Liver (tissue), 9 donors: ENCODE results near the gene DHX35. TPM values are rescaled to one million over a fixed set of nuclear protein-coding genes. Genes with fewer than 3 reads are reported as not detected.

Source experiments
- DNase-seq: peaks from one replicate; pipeline ENCODE4 v3.0.0-alpha.2; 2017; ENCODE audit warnings: low spot score
- H3K27ac ChIP-seq, 2 donors: one replicate each; pipeline ENCODE4 v1.7.0; 2013; ENCODE audit warnings: inconsistent platforms in 2 of 2, low read length in 2 of 2, control low read depth in 1 of 2, low read depth in 1 of 2, mild to moderate bottlenecking in 1 of 2
- H3K27me3 ChIP-seq, 4 donors: one replicate each; pipeline versions ENCODE4 v1.6.1 to v1.7.0; 2013; ENCODE audit warnings: low read length in 3 of 4, inconsistent platforms in 1 of 4, mild to moderate bottlenecking in 1 of 4, moderate library complexity in 1 of 4; ENCODE audit not compliant: control insufficient read depth in 4 of 4, insufficient read depth in 4 of 4
- H3K36me3 ChIP-seq, 4 donors: one replicate each; pipeline versions ENCODE4 v1.6.1 to v1.7.0; 2013; ENCODE audit warnings: low read length in 3 of 4, mild to moderate bottlenecking in 3 of 4, low read depth in 1 of 4, moderate library complexity in 1 of 4; ENCODE audit not compliant: control insufficient read depth in 4 of 4, insufficient read depth in 3 of 4
- H3K4me1 ChIP-seq, 4 donors: one replicate each; pipeline versions ENCODE4 v1.6.1 to v1.7.0; 2013; ENCODE audit warnings: low read length in 3 of 4, mild to moderate bottlenecking in 3 of 4, moderate library complexity in 1 of 4; ENCODE audit not compliant: control insufficient read depth in 4 of 4, insufficient read depth in 4 of 4
- H3K4me3 ChIP-seq, 3 donors: one replicate each; pipeline versions ENCODE4 v1.6.1 to v1.7.0; 2013; ENCODE audit warnings: low read length in 3 of 3, control low read depth in 1 of 3, low read depth in 1 of 3, mild to moderate bottlenecking in 1 of 3
- H3K9ac ChIP-seq, 2 donors: one replicate each; pipeline ENCODE4 v1.7.0; 2013; ENCODE audit warnings: low read length in 2 of 2, mild to moderate bottlenecking in 2 of 2, moderate library complexity in 2 of 2, control low read depth in 1 of 2, low read depth in 1 of 2
- H3K9me3 ChIP-seq, 4 donors: one replicate each; pipeline versions ENCODE4 v1.6.1 to v1.7.0; 2013; ENCODE audit warnings: low read length in 3 of 4; ENCODE audit not compliant: control insufficient read depth in 4 of 4
- EGR1 ChIP-seq, 2 donors: IDR thresholded peaks; 2 replicates each; pipeline ENCODE4 v1.6.1; 2016 to 2018; ENCODE audit warnings: antibody characterized with exemption in 2 of 2, low read depth in 2 of 2
- FOXA1 ChIP-seq: IDR thresholded peaks from 2 replicates; pipeline ENCODE4 v1.6.1; 2016; ENCODE audit warnings: antibody characterized with exemption
- FOXA2 ChIP-seq: IDR thresholded peaks from 2 replicates; pipeline ENCODE4 v1.6.1; 2016; ENCODE audit warnings: antibody characterized with exemption
- GABPA ChIP-seq, 2 donors: IDR thresholded peaks in 1 of 2; conservative IDR thresholded peaks in 1 of 2; 2 replicates each; pipeline ENCODE4 v1.6.1; 2016; ENCODE audit warnings: antibody characterized with exemption in 2 of 2, mild to moderate bottlenecking in 1 of 2, moderate library complexity in 1 of 2
- HNF4A ChIP-seq, 2 donors: conservative IDR thresholded peaks; 2 replicates each; pipeline ENCODE4 v1.6.1; 2016; ENCODE audit warnings: antibody characterized with exemption in 2 of 2, mild to moderate bottlenecking in 2 of 2
- HNF4G ChIP-seq: IDR thresholded peaks from 2 replicates; pipeline ENCODE4 v1.6.1; 2016; ENCODE audit warnings: antibody characterized with exemption
- JUND ChIP-seq, 2 donors: IDR thresholded peaks; 2 replicates each; pipeline ENCODE4 v1.6.1; 2016; ENCODE audit warnings: antibody characterized with exemption in 2 of 2
- NR2F2 ChIP-seq: IDR thresholded peaks from 2 replicates; pipeline ENCODE4 v1.6.1; 2016; ENCODE audit warnings: antibody characterized with exemption
- RAD21 ChIP-seq, 2 donors: IDR thresholded peaks; 2 replicates each; pipeline ENCODE4 v1.6.1; 2016; ENCODE audit warnings: antibody characterized with exemption in 2 of 2, mild to moderate bottlenecking in 2 of 2
- SP1 ChIP-seq: IDR thresholded peaks from 2 replicates; pipeline ENCODE4 v1.6.1; 2018; ENCODE audit warnings: antibody characterized with exemption, mild to moderate bottlenecking
- YY1 ChIP-seq: IDR thresholded peaks from 2 replicates; pipeline ENCODE4 v1.6.1; 2016; ENCODE audit warnings: antibody characterized with exemption, mild to moderate bottlenecking
- WGBS: extraction: QIAGEN DNeasy Blood & Tissue Kit; methylation state at CpG from one replicate; pipeline ENCODE4 v1.1.7; 2013; 5-methylcytosine and 5-hydroxymethylcytosine counted together
- polyA plus RNA-seq, 2 donors: library from polyadenylated mRNA; stranded (reverse) in 1 of 2; unstranded in 1 of 2; fragments of 200-250 nt in 1 of 2; fragments of >200 nt in 1 of 2; fragmentation: Nextera tagmentation in 1 of 2; extraction: Ambion mirVana in 1 of 2; gene quantifications; one replicate each; pipeline versions ENCODE4 v1.2.1 to v1.2.3, GENCODE V29; 2013 to 2015
- total RNA-seq, 2 donors: library from RNA; depleted of rRNA; stranded (reverse); fragments of >200 nt; gene quantifications; one replicate each; pipeline ENCODE4 v1.2.3, GENCODE V29; 2014
- TF ChIP-seq, protein P1 (sequence below): IDR thresholded peaks from 2 replicates; pipeline ENCODE4 v1.6.1; 2016; ENCODE audit warnings: antibody characterized with exemption
- TF ChIP-seq, protein P2 (sequence below): fragments of 150-350 bp; IDR thresholded peaks from 2 replicates; pipeline ENCODE4 v1.5.1; 2017; ENCODE audit warnings: improper control_type of control experiment, low read depth, low read length; ENCODE audit not compliant: missing input control
- TF ChIP-seq, protein P3 (sequence below): IDR thresholded peaks from 2 replicates; pipeline ENCODE4 v1.6.1; 2016; ENCODE audit warnings: antibody characterized with exemption
- TF ChIP-seq, protein P4 (sequence below): IDR thresholded peaks from 2 replicates; pipeline ENCODE4 v1.6.1; 2016; ENCODE audit warnings: antibody characterized with exemption
- TF ChIP-seq, protein P5 (sequence below): IDR thresholded peaks from 2 replicates; pipeline ENCODE4 v1.6.1; 2016; ENCODE audit warnings: antibody characterized with exemption, mild to moderate bottlenecking
- donor health status: healthy.
- donor health status: healthy.
- donor health status: healthy.
- donor health status: healthy.
- donor health status: healthy.

DHX35 gene
- total and polyA plus RNA-seq, 4 donors, result 2.7 to 10.6 (median 4.8) TPM

DNA sequence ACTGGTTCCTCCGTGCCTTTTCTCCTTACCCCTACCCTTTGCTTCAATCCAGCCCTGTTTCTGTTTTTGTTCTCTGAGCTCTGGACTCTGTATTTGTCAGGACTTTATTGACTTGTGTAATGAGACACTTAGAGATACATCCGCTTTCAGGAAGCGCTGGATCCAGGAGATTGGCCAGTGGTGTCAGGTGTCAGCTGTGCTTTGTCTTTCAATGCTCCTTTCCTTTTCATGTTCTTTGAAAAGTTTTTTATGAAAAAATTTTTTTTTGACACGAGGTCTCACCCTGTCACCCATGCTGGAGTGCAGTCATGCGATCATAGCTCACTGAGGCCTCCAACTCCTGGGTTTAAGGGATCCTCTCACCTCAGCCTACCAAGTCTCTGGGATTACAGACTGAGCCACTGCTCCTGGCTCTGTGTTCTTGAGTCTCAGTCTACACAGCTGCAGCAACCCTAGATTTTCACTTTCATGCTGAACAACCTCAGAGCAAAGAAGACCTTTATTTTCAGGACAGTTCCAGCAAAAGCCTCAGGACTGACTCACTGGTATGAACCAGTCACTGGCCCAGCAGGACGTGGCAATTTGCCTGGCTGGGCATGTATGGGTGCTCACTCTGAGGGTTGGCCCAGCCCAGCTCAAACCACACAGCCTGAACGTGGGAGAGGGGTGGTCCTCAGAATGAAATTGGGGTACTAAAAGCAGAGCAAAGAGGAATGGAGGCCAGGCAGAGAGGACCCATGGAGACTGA, 108.5 kb downstream of the DHX35 start:
- no peaks in the 10 kb centered on the region for H3K27me3 ChIP-seq
- no peaks in the 10 kb centered on the region for H3K4me1 ChIP-seq
- H3K9me3 ChIP-seq, result peaks cover 0 to 5% (median under 1%) of the 10 kb centered on the region in 4 donors
- no peak overlapping the region for H3K27ac ChIP-seq
- H3K36me3 ChIP-seq, result no peaks in the 10 kb centered on the region
- no peak overlapping the region for H3K4me3 ChIP-seq
- H3K9ac ChIP-seq, result no peak overlapping the region
- DNase-seq, result no peak
- TF ChIP-seq NR2F2 (no peak), RAD21 (IDR thresholded peaks at IDR 0.05) (no peak), EGR1 (IDR thresholded peaks at IDR 0.05; ENCODE audit: low read depth in 2 of 2) (no peak), SP1 (no peak), FOXA2 (no peak), YY1 (no peak), HNF4A (conservative IDR thresholded peaks at IDR 0.05) (no peak)
- TF ChIP-seq, protein P1, sequence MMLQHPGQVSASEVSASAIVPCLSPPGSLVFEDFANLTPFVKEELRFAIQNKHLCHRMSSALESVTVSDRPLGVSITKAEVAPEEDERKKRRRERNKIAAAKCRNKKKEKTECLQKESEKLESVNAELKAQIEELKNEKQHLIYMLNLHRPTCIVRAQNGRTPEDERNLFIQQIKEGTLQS, result no peak
- TF ChIP-seq, protein P2, sequence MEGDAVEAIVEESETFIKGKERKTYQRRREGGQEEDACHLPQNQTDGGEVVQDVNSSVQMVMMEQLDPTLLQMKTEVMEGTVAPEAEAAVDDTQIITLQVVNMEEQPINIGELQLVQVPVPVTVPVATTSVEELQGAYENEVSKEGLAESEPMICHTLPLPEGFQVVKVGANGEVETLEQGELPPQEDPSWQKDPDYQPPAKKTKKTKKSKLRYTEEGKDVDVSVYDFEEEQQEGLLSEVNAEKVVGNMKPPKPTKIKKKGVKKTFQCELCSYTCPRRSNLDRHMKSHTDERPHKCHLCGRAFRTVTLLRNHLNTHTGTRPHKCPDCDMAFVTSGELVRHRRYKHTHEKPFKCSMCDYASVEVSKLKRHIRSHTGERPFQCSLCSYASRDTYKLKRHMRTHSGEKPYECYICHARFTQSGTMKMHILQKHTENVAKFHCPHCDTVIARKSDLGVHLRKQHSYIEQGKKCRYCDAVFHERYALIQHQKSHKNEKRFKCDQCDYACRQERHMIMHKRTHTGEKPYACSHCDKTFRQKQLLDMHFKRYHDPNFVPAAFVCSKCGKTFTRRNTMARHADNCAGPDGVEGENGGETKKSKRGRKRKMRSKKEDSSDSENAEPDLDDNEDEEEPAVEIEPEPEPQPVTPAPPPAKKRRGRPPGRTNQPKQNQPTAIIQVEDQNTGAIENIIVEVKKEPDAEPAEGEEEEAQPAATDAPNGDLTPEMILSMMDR, result no peak
- TF ChIP-seq, protein P3, sequence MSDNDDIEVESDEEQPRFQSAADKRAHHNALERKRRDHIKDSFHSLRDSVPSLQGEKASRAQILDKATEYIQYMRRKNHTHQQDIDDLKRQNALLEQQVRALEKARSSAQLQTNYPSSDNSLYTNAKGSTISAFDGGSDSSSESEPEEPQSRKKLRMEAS, result no peak
- TF ChIP-seq, protein P4, sequence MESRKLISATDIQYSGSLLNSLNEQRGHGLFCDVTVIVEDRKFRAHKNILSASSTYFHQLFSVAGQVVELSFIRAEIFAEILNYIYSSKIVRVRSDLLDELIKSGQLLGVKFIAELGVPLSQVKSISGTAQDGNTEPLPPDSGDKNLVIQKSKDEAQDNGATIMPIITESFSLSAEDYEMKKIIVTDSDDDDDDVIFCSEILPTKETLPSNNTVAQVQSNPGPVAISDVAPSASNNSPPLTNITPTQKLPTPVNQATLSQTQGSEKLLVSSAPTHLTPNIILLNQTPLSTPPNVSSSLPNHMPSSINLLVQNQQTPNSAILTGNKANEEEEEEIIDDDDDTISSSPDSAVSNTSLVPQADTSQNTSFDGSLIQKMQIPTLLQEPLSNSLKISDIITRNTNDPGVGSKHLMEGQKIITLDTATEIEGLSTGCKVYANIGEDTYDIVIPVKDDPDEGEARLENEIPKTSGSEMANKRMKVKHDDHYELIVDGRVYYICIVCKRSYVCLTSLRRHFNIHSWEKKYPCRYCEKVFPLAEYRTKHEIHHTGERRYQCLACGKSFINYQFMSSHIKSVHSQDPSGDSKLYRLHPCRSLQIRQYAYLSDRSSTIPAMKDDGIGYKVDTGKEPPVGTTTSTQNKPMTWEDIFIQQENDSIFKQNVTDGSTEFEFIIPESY, result no peak
- TF ChIP-seq, protein P5, sequence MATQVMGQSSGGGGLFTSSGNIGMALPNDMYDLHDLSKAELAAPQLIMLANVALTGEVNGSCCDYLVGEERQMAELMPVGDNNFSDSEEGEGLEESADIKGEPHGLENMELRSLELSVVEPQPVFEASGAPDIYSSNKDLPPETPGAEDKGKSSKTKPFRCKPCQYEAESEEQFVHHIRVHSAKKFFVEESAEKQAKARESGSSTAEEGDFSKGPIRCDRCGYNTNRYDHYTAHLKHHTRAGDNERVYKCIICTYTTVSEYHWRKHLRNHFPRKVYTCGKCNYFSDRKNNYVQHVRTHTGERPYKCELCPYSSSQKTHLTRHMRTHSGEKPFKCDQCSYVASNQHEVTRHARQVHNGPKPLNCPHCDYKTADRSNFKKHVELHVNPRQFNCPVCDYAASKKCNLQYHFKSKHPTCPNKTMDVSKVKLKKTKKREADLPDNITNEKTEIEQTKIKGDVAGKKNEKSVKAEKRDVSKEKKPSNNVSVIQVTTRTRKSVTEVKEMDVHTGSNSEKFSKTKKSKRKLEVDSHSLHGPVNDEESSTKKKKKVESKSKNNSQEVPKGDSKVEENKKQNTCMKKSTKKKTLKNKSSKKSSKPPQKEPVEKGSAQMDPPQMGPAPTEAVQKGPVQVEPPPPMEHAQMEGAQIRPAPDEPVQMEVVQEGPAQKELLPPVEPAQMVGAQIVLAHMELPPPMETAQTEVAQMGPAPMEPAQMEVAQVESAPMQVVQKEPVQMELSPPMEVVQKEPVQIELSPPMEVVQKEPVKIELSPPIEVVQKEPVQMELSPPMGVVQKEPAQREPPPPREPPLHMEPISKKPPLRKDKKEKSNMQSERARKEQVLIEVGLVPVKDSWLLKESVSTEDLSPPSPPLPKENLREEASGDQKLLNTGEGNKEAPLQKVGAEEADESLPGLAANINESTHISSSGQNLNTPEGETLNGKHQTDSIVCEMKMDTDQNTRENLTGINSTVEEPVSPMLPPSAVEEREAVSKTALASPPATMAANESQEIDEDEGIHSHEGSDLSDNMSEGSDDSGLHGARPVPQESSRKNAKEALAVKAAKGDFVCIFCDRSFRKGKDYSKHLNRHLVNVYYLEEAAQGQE, result no peak
- 68% methylated on average over 7 of the region's 7 CpGs for WGBS

DNA sequence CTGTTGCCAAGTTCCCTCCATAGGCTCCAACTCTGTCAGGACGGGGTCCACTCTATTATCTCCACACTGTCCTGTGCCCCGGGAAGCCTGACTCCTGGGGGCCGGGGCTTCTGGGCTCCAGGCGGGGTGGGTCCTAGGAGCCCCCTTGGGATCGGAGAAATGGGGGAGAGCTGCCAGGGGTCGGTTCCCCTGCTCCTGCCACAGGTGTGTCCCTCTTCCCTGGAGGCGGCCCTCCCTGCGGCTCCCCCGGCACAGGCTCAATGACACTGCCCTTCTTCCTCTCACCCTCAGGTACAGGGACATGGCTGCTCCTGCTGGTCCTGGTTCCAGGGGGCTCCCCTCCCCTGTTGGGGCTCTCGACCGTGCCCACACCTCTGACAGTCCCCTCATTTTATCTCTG, 110.0 kb downstream of the DHX35 start:
- no peaks in the 10 kb centered on the region for H3K36me3 ChIP-seq
- no peaks in the 10 kb centered on the region for H3K27me3 ChIP-seq
- H3K27ac ChIP-seq, result no peak overlapping the region
- TF ChIP-seq JUND (IDR thresholded peaks at IDR 0.05) (no peak), GABPA (IDR thresholded peaks at IDR 0.05 in 1 of 2, conservative IDR thresholded peaks at IDR 0.05 in 1 of 2) (no peak), FOXA1 (no peak), FOXA2 (no peak), HNF4G (no peak)
- TF ChIP-seq, protein P1, result no peak
- TF ChIP-seq, protein P5, result no peak
- H3K9me3 ChIP-seq, result peaks cover 0 to 5% (median under 1%) of the 10 kb centered on the region in 4 donors
- H3K4me1 ChIP-seq, result no peaks in the 10 kb centered on the region
- 86% methylated on average over 11 of the region's 11 CpGs for WGBS
- DNase-seq, result no peak
- no peak overlapping the region for H3K9ac ChIP-seq
- H3K4me3 ChIP-seq, result no peak overlapping the region
